Calu3 (cell line): ENCODE results near the gene COX6B1. TPM values are rescaled to one million over a fixed set of nuclear protein-coding genes. Genes with fewer than 3 reads are reported as not detected.

Experiments used
- BruUV-seq: library from RNA; stranded (reverse); fragments of 400-500 nt; replicated peaks from 2 replicates; lab custom pipeline; 2021; lab: Mats Ljungman, UMichigan
- CTCF ChIA-PET: fragments of 300-600 bp; sonication (Branson Sonifier 250); formaldehyde crosslinking; loops from one replicate; lab custom pipeline; 2022; ENCODE audit warnings: antibody characterized with exemption; lab: Charles Lee
- DNase-seq: peaks from one replicate; pipeline ENCODE4 v3.0.0; 2022
- H3K27ac Mint-ChIP-seq: one replicate; pipeline ENCODE4 v1.8.0; 2022; ENCODE audit warnings: mixed read lengths; ENCODE audit not compliant: unreplicated experiment
- H3K27me3 Mint-ChIP-seq: one replicate; pipeline ENCODE4 v1.8.0; 2022; ENCODE audit warnings: mixed read lengths; ENCODE audit not compliant: unreplicated experiment
- H3K36me3 Mint-ChIP-seq: one replicate; pipeline ENCODE4 v1.8.0; 2022; ENCODE audit warnings: mild to moderate bottlenecking, moderate library complexity, mixed read lengths; ENCODE audit not compliant: insufficient read depth, unreplicated experiment
- H3K4me1 Mint-ChIP-seq: one replicate; pipeline ENCODE4 v1.8.0; 2022; ENCODE audit warnings: mild to moderate bottlenecking, low read depth, mixed read lengths; ENCODE audit not compliant: unreplicated experiment
- H3K4me3 Mint-ChIP-seq: one replicate; pipeline ENCODE4 v1.8.0; 2022; ENCODE audit warnings: mild to moderate bottlenecking, low read depth, moderate library complexity, mixed read lengths; ENCODE audit not compliant: unreplicated experiment
- H3K9me3 Mint-ChIP-seq: one replicate; pipeline ENCODE4 v1.8.0; 2022; ENCODE audit warnings: low read depth, mixed read lengths; ENCODE audit not compliant: unreplicated experiment
- intact Hi-C: fragments of 100-400 bp; cut with micrococcal nuclease; formaldehyde crosslinking; loops from one replicate; pipeline ENCODE4 v1.10.0; 2022; ENCODE audit not compliant: unreplicated experiment
- total RNA-seq: library from RNA; stranded (reverse); gene quantifications from 2 replicates; pipeline ENCODE4 v1.2.3, GENCODE V29; 2022
- TF ChIP-seq, protein P1 (sequence below): fragments of 200-600 bp; IDR thresholded peaks from one replicate; pipeline ENCODE4 v1.8.0; 2022; ENCODE audit warnings: antibody characterized with exemption; ENCODE audit not compliant: unreplicated experiment

The COX6B1 gene
- total RNA-seq, 1 experiment from 2014 or later, result 497 TPM

DNA sequence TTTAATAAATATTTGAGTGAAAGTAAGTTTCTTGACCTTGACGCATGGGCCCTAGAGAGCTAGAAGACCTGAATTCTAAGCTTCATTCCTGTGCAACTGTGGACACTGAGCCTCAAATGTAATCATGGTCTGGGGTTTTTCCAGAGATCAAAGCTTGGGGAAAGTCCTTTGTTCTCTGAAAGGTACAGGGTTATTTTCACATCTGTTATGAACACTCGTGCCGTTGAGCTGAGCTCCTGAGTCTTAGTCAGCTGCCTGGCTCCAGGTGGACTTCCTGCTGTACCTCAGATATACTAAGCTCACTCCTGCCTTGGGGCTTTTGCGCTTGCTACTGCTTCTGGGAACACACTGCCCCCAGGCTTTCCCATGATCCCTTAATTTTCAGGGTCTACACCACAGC is 48.7 kb downstream of the COX6B1 start:
- Mint-ChIP-seq H3K27ac (no peak overlapping the region), H3K4me1 (peaks cover 9% of the 10 kb centered on the region), H3K4me3 (no peak overlapping the region), H3K27me3 (no peaks in the 10 kb centered on the region), H3K36me3 (peaks cover under 1% of the 10 kb centered on the region), H3K9me3 (no peaks in the 10 kb centered on the region)
- CTCF ChIA-PET, result no interaction called here
- TF ChIP-seq, protein P1, sequence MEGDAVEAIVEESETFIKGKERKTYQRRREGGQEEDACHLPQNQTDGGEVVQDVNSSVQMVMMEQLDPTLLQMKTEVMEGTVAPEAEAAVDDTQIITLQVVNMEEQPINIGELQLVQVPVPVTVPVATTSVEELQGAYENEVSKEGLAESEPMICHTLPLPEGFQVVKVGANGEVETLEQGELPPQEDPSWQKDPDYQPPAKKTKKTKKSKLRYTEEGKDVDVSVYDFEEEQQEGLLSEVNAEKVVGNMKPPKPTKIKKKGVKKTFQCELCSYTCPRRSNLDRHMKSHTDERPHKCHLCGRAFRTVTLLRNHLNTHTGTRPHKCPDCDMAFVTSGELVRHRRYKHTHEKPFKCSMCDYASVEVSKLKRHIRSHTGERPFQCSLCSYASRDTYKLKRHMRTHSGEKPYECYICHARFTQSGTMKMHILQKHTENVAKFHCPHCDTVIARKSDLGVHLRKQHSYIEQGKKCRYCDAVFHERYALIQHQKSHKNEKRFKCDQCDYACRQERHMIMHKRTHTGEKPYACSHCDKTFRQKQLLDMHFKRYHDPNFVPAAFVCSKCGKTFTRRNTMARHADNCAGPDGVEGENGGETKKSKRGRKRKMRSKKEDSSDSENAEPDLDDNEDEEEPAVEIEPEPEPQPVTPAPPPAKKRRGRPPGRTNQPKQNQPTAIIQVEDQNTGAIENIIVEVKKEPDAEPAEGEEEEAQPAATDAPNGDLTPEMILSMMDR, result no peak
- no TSS peak for BruUV-seq
- DNase-seq, result no peak
- intact Hi-C loops, result no loop called here

DNA sequence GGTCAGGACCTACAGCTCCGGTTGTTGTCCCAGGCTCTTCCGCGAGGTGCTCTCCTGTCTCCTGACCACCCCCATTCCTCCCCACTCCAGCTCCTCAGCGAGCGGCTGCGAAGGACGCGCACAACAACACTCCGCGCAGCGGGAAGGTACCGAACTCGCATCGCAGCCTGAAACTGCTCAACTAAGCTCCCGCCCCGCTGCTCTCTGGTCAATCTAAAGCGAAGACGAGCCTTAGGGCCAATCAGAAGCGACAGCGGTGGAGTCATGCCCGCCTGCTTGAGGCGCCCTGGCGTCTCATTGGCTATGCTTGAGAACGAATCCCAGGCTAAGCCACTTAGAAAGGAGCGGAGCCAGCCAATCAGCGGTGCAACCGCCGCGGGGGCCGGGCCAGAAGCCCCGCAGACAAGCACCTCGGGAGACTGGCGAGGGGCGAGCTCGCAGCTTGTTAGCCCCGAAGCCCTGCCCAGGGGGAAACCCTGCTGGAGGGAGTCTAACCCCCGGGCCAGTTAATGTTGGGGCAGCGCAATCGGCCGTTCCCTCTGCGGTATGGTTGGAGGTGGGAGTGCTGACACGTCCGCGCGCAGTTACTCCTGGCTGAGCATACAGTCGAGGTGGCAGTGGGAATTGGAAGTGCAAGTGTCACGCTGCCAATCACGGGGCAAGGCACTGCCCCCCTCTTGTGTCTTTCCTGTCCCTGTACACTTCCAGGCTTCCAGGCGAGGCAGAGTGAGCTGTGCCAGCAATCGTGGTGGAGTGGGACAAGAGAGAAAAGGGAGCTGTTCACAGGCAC is 54.3 kb downstream of the COX6B1 start:
- H3K9me3 Mint-ChIP-seq, result no peaks in the 10 kb centered on the region
- peak; percentile 95 for DNase-seq
- intact Hi-C loops, result no loop called here
- H3K27ac Mint-ChIP-seq, result peak overlapping the region; percentile 66
- CTCF ChIA-PET, result interaction anchor here (0.5 to 2.0 kb wide), 8 partner anchors 8 to 104 kb away, joined by 3 to 5 read pairs (median 3); no protein-coding TSS in a partner anchor
- peaks cover 11% of the 10 kb centered on the region for H3K36me3 Mint-ChIP-seq
- H3K4me1 Mint-ChIP-seq, result peaks cover 8% of the 10 kb centered on the region
- no peaks in the 10 kb centered on the region for H3K27me3 Mint-ChIP-seq
- TF ChIP-seq, protein P1, result no peak
- BruUV-seq, result no TSS peak
- peak overlapping the region; percentile 88 for H3K4me3 Mint-ChIP-seq

DNA sequence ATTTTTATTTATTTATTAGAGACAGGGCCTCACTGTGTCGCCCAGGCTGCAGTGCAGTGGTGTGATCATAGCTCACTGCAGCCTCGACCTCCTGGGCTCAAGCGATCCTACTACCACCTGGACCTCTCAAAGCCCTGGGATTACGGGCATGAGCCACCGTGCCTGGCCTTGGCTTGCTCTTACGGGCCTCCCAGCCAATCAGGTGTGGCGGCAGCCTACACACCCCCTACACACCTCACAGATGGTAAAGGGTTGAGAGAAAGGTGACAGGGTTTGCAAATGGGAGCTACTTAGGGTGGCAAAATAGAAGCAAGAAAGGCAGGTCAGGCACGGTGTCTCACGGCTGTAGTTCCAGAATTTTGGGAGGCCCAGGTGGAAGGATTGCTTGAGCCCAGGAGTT is 55.2 kb downstream of the COX6B1 start:
- Mint-ChIP-seq H3K4me3 (no peak overlapping the region), H3K27ac (no peak overlapping the region), H3K9me3 (no peaks in the 10 kb centered on the region), H3K27me3 (peaks cover 4% of the 10 kb centered on the region), H3K4me1 (peaks cover 8% of the 10 kb centered on the region), H3K36me3 (peaks cover 11% of the 10 kb centered on the region)
- DNase-seq, result no peak
- TF ChIP-seq, protein P1, result no peak
- BruUV-seq, result no TSS peak
- intact Hi-C loops, result no loop called here
- CTCF ChIA-PET, result interaction anchor here (0.5 to 2.0 kb wide), 5 partner anchors 9 to 91 kb away, joined by 3 to 5 read pairs (median 4); partner anchors contain the start of gene HAUS5

DNA sequence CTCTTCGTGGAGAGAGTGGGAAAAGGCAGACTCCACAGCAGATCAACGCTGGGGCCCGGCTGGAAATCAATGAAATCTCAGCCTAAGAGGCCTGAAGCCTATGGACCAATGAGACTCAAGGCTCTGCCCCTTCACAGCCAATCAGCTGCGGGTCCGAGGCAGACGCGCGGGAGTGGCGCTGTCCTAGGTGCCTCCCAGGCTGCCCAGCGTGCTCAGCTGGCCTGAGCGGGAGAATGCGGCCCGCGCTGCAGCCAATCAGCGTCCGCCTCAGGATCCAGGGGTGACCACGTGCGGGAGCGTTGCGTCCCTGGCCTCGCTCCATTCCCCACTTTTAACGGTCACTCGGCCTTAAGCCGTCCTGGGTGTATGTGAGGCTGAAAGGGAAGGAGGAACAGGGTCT is 56.1 kb downstream of the COX6B1 start, which contains the start of gene ZBTB32:
Gene ZBTB32, plus strand, starts transcription at position 341 of the 400 bp plus-strand sequence. CDS start 10,069 bp downstream, outside the sequence.
- intact Hi-C loops, result no loop called here
- Mint-ChIP-seq H3K4me3 (no peak within 1 kb of the TSS), H3K9me3 (no peaks in the 10 kb centered on the region), H3K4me1 (peaks cover 8% of the 10 kb centered on the region), H3K36me3 (peaks cover 11% of the 10 kb centered on the region), H3K27ac (no peak within 1 kb of the TSS), H3K27me3 (peaks cover 11% of the 10 kb centered on the region)
- BruUV-seq, result no TSS peak
- DNase-seq, result no peak
- CTCF ChIA-PET, result interaction anchor here (0.7 kb wide), 1 partner anchor 92 kb away, joined by 3 read pairs; the partner anchor contains the start of gene HAUS5
- TF ChIP-seq, protein P1, result no peak

Other genes starting within 250 kb of the COX6B1 start
- not detected in 2 replicates for gene FFAR2, start 200.1 kb upstream of the COX6B1 start, total RNA-seq
- gene KRTDAP, start 157.9 kb upstream of the COX6B1 start, total RNA-seq, result not detected in 2 replicates
- 218 and 224 TPM in 2 replicates for gene DMKN, start 134.7 kb upstream of the COX6B1 start, total RNA-seq
- not detected in 2 replicates for gene SBSN, start 120.0 kb upstream of the COX6B1 start, total RNA-seq
- not detected in 2 replicates for gene GAPDHS, start 114.9 kb upstream of the COX6B1 start, total RNA-seq
- 114 and 118 TPM in 2 replicates for gene TMEM147, start 102.7 kb upstream of the COX6B1 start, total RNA-seq
- not detected in 2 replicates for gene ATP4A, start 84.7 kb upstream of the COX6B1 start, total RNA-seq
- not detected in 2 replicates for gene PMIS2, start 62.1 kb upstream of the COX6B1 start, total RNA-seq
- gene HAUS5, start 35.6 kb upstream of the COX6B1 start, total RNA-seq, result 35.3 and 38.0 TPM in 2 replicates
- gene RBM42, start 19.3 kb upstream of the COX6B1 start, total RNA-seq, result 148 and 162 TPM in 2 replicates
- 1.3 TPM in 1 of 2 replicates, not detected in the other for gene ETV2, start 6.6 kb upstream of the COX6B1 start, total RNA-seq
- gene UPK1A, start 18.2 kb downstream of the COX6B1 start, total RNA-seq, result not detected in 2 replicates
- not detected in 2 replicates for gene ZBTB32, start 56.2 kb downstream of the COX6B1 start, total RNA-seq
- 65.2 and 65.3 TPM in 2 replicates for gene KMT2B, start 69.7 kb downstream of the COX6B1 start, total RNA-seq
- 9.2 and 9.9 TPM in 2 replicates for gene IGFLR1, start 94.1 kb downstream of the COX6B1 start, total RNA-seq
- 15.1 and 16.2 TPM in 2 replicates for gene U2AF1L4, start 97.1 kb downstream of the COX6B1 start, total RNA-seq
- gene PSENEN, start 97.3 kb downstream of the COX6B1 start, total RNA-seq, result 114 and 126 TPM in 2 replicates
- 12.4 and 15.9 TPM in 2 replicates for gene LIN37, start 100.3 kb downstream of the COX6B1 start, total RNA-seq
- 0.71 and 0.93 TPM in 2 replicates for gene HSPB6, start 108.7 kb downstream of the COX6B1 start, total RNA-seq
- 70.3 and 70.7 TPM in 2 replicates for gene PROSER3, start 109.9 kb downstream of the COX6B1 start, total RNA-seq
- 16.8 and 27.0 TPM in 2 replicates for gene ARHGAP33, start 127.2 kb downstream of the COX6B1 start, total RNA-seq
- not detected in 2 replicates for gene PRODH2, start 164.5 kb downstream of the COX6B1 start, total RNA-seq
- not detected in 2 replicates for gene NPHS1, start 204.2 kb downstream of the COX6B1 start, total RNA-seq
- gene KIRREL2, start 208.6 kb downstream of the COX6B1 start, total RNA-seq, result 0.17 and 0.26 TPM in 2 replicates
- 11.5 and 15.8 TPM in 2 replicates for gene APLP1, start 220.3 kb downstream of the COX6B1 start, total RNA-seq